Trophoblast cell (in vitro differentiated cells and primary cell): ENCODE measurements around the gene LENEP.

ENCODE experiments used
- DNase-seq, 2 donors: peaks; one replicate each; pipeline ENCODE4 v3.0.0-alpha.2; 2016
- H2AFZ ChIP-seq: 2 replicates; pipeline ENCODE4 v1.6.1; 2013; ENCODE audit warnings: low read length, moderate library complexity, mild to moderate bottlenecking; ENCODE audit not compliant: insufficient read depth, poor library complexity
- H2AK5ac ChIP-seq: 2 replicates; pipeline ENCODE4 v1.6.1; 2013; ENCODE audit warnings: mild to moderate bottlenecking, low read length
- H2BK120ac ChIP-seq: 2 replicates; pipeline ENCODE4 v1.6.1; 2013; ENCODE audit warnings: low read length, mild to moderate bottlenecking, moderate library complexity; ENCODE audit not compliant: insufficient read depth, poor library complexity
- H2BK12ac ChIP-seq: 2 replicates; pipeline ENCODE4 v1.6.1; 2013; ENCODE audit warnings: mild to moderate bottlenecking, low read length, moderate library complexity
- H2BK5ac ChIP-seq: 2 replicates; pipeline ENCODE4 v1.6.1; 2013; ENCODE audit warnings: low read length, low read depth, moderate library complexity, mild to moderate bottlenecking; ENCODE audit not compliant: poor library complexity
- H3K14ac ChIP-seq: 2 replicates; pipeline ENCODE4 v1.6.1; 2013; ENCODE audit warnings: mild to moderate bottlenecking, low read length
- H3K18ac ChIP-seq: 2 replicates; pipeline ENCODE4 v1.6.1; 2013; ENCODE audit warnings: mild to moderate bottlenecking, low read length
- H3K23ac ChIP-seq: 2 replicates; pipeline ENCODE4 v1.6.1; 2013; ENCODE audit warnings: low read length
- H3K27ac ChIP-seq: 2 replicates; pipeline ENCODE4 v1.5.1; 2013; ENCODE audit warnings: low read depth, mild to moderate bottlenecking, inconsistent platforms, low read length, moderate library complexity
- H3K27me3 ChIP-seq: 2 replicates; pipeline ENCODE4 v1.6.1; 2013; ENCODE audit warnings: inconsistent platforms, mild to moderate bottlenecking, low read length, moderate library complexity; ENCODE audit not compliant: insufficient read depth
- H3K36me3 ChIP-seq, 2 experiments: 1 replicate in 1 of 2; 2 replicates in 1 of 2; pipeline ENCODE4 v1.6.1; 2013; ENCODE audit warnings: low read length in 2 of 2, mild to moderate bottlenecking in 2 of 2, moderate library complexity in 1 of 2; ENCODE audit not compliant: insufficient read depth in 2 of 2, control insufficient read depth in 1 of 2
- H3K4ac ChIP-seq: 2 replicates; pipeline ENCODE4 v1.6.1; 2013; ENCODE audit warnings: low read depth, mild to moderate bottlenecking, low read length, moderate library complexity
- H3K4me1 ChIP-seq, 2 experiments: 1 replicate in 1 of 2; 2 replicates in 1 of 2; pipeline ENCODE4 v1.6.1; 2013; ENCODE audit warnings: low read length in 2 of 2, mild to moderate bottlenecking in 2 of 2, moderate library complexity in 1 of 2; ENCODE audit not compliant: insufficient read depth in 2 of 2, control insufficient read depth in 1 of 2
- H3K4me2 ChIP-seq: 2 replicates; pipeline ENCODE4 v1.6.1; 2013; ENCODE audit warnings: inconsistent platforms, mild to moderate bottlenecking, low read length, moderate library complexity
- H3K4me3 ChIP-seq: 2 replicates; pipeline ENCODE4 v1.5.1; 2013; ENCODE audit warnings: mild to moderate bottlenecking, low read depth, low read length, inconsistent platforms
- H3K79me1 ChIP-seq: one replicate; pipeline ENCODE4 v1.6.1; 2013; ENCODE audit warnings: low read length
- H3K79me2 ChIP-seq: 2 replicates; pipeline ENCODE4 v1.6.1; 2013; ENCODE audit warnings: low read length, mild to moderate bottlenecking; ENCODE audit not compliant: control insufficient read depth, insufficient read depth, poor library complexity
- H3K9ac ChIP-seq: 2 replicates; pipeline ENCODE4 v1.6.1; 2013; ENCODE audit warnings: mild to moderate bottlenecking, low read length
- H3K9me3 ChIP-seq: 2 replicates; pipeline ENCODE4 v1.6.1; 2013; ENCODE audit warnings: low read depth, mild to moderate bottlenecking, control low read depth, inconsistent platforms, low read length; ENCODE audit not compliant: insufficient read depth
- H4K12ac ChIP-seq: 2 replicates; pipeline ENCODE4 v1.6.1; 2013; ENCODE audit warnings: low read depth, mild to moderate bottlenecking, low read length, moderate library complexity
- H4K8ac ChIP-seq: 2 replicates; pipeline ENCODE4 v1.6.1; 2013; ENCODE audit warnings: low read depth, mild to moderate bottlenecking, low read length, moderate library complexity
- H4K91ac ChIP-seq: one replicate; pipeline ENCODE4 v1.6.1; 2013; ENCODE audit warnings: low read depth, mild to moderate bottlenecking, low read length, moderate library complexity
- WGBS: extraction: QIAGEN DNeasy Blood & Tissue Kit; methylation state at CpG from one replicate; pipeline ENCODE4 v1.1.7; 2013; ENCODE audit warnings: missing lambda C conversion rate; ENCODE audit not compliant: insufficient read length, insufficient coverage; ENCODE audit errors: extremely low coverage; 5-methylcytosine and 5-hydroxymethylcytosine counted together

The LENEP gene

GRCh38 chr1:154970631-154971340 is 22.6 kb upstream of the LENEP start, which contains the start of gene SHC1:
TSS of gene SHC1 (minus strand) at chr1:154970747. CDS start at chr1:154970526, 221 bp downstream.
- peak within 1 kb of the TSS; percentile 33 for H2AK5ac ChIP-seq
- H3K4ac ChIP-seq, result peak within 1 kb of the TSS; percentile 80
- H4K12ac ChIP-seq, result peak within 1 kb of the TSS; percentile 33
- peak within 1 kb of the TSS; percentile 100 for H3K27ac ChIP-seq
- H4K8ac ChIP-seq, result peak within 1 kb of the TSS; percentile 73
- H3K79me2 ChIP-seq, result peaks cover 28% of the 10 kb centered on the region
- WGBS, result no CpG with 5 or more reads among the region's 15 CpGs
- H2BK120ac ChIP-seq, result peak within 1 kb of the TSS; percentile 54
- H3K4me1 ChIP-seq, result peaks cover 39 to 47% of the 10 kb centered on the region in 2 experiments
- H4K91ac ChIP-seq, result peak within 1 kb of the TSS; percentile 82
- H3K9ac ChIP-seq, result peak within 1 kb of the TSS; percentile 76
- no peaks in the 10 kb centered on the region for H3K27me3 ChIP-seq
- DNase-seq, result peak; percentile 60 to 64
- H3K4me2 ChIP-seq, result peak within 1 kb of the TSS; percentile 79
- H3K23ac ChIP-seq, result no peak within 1 kb of the TSS
- peaks cover 2% of the 10 kb centered on the region for H3K9me3 ChIP-seq
- H3K18ac ChIP-seq, result peak within 1 kb of the TSS; percentile 85
- H3K36me3 ChIP-seq, result peaks cover 28 to 32% of the 10 kb centered on the region in 2 experiments
- peak within 1 kb of the TSS; percentile 8 for H2AFZ ChIP-seq
- peak within 1 kb of the TSS; percentile 83 for H2BK5ac ChIP-seq
- peak within 1 kb of the TSS; percentile 37 for H2BK12ac ChIP-seq
- peak within 1 kb of the TSS; percentile 78 for H3K14ac ChIP-seq
- peaks cover 38% of the 10 kb centered on the region for H3K79me1 ChIP-seq
- peak within 1 kb of the TSS; percentile 49 for H3K4me3 ChIP-seq

GRCh38 chr1:154971341-154971998 is 21.9 kb upstream of the LENEP start:
- peak overlapping the region; percentile 3 for H4K8ac ChIP-seq
- no CpG with 5 or more reads among the region's 10 CpGs for WGBS
- H2BK120ac ChIP-seq, result peak overlapping the region; percentile 24
- peak overlapping the region; percentile 46 for H3K4ac ChIP-seq
- H3K36me3 ChIP-seq, result peaks cover 21 to 26% of the 10 kb centered on the region in 2 experiments
- H3K79me1 ChIP-seq, result peaks cover 38% of the 10 kb centered on the region
- H4K12ac ChIP-seq, result peak overlapping the region; percentile 7
- peak; percentile 59 to 66 for DNase-seq
- H2AFZ ChIP-seq, result peak overlapping the region; percentile 2
- H3K9me3 ChIP-seq, result peaks cover 2% of the 10 kb centered on the region
- peaks cover 39 to 47% of the 10 kb centered on the region in 2 experiments for H3K4me1 ChIP-seq
- no peak overlapping the region for H3K4me3 ChIP-seq
- peak overlapping the region; percentile 56 for H3K4me2 ChIP-seq
- H3K9ac ChIP-seq, result no peak overlapping the region
- peak overlapping the region; percentile 11 for H2AK5ac ChIP-seq
- peak overlapping the region; percentile 16 for H2BK12ac ChIP-seq
- H4K91ac ChIP-seq, result peak overlapping the region; percentile 51
- H3K18ac ChIP-seq, result peak overlapping the region; percentile 7
- H3K79me2 ChIP-seq, result peaks cover 31% of the 10 kb centered on the region
- H3K23ac ChIP-seq, result no peak overlapping the region
- peak overlapping the region; percentile 14 for H3K14ac ChIP-seq
- peak overlapping the region; percentile 100 for H3K27ac ChIP-seq
- H2BK5ac ChIP-seq, result peak overlapping the region; percentile 83
- no peaks in the 10 kb centered on the region for H3K27me3 ChIP-seq

GRCh38 chr1:154972213-154972516 is 21.2 kb upstream of the LENEP start:
- Histone ChIP-seq H2AFZ (no peak overlapping the region), H3K9me3 (peaks cover 2% of the 10 kb centered on the region), H4K12ac (no peak overlapping the region), H3K79me2 (peaks cover 31% of the 10 kb centered on the region), H3K36me3 (peaks cover 14 to 20% of the 10 kb centered on the region in 2 experiments), H2BK5ac (peak overlapping the region; percentile 92), H4K8ac (peak overlapping the region; percentile 58), H3K4ac (peak overlapping the region; percentile 64), H3K9ac (no peak overlapping the region), H3K27me3 (no peaks in the 10 kb centered on the region), H3K14ac (peak overlapping the region; percentile 89), H3K4me2 (peak overlapping the region; percentile 71), H3K27ac (peak overlapping the region; percentile 100), H3K4me3 (no peak overlapping the region), H2AK5ac (peak overlapping the region; percentile 26), H3K79me1 (peaks cover 38% of the 10 kb centered on the region), H3K18ac (peak overlapping the region; percentile 88), H4K91ac (peak overlapping the region; percentile 87), H2BK120ac (peak overlapping the region; percentile 80), H3K4me1 (peaks cover 39 to 47% of the 10 kb centered on the region in 2 experiments), H3K23ac (no peak overlapping the region), H2BK12ac (peak overlapping the region; percentile 62)
- no CpG with 5 or more reads among the region's 3 CpGs for WGBS
- DNase-seq, result peak in 1 of 2 donors; percentile 76

GRCh38 chr1:154972517-154973343 is 20.7 kb upstream of the LENEP start:
- peak overlapping the region; percentile 71 for H3K4me2 ChIP-seq
- H4K12ac ChIP-seq, result peak overlapping the region; percentile 97
- no CpG with 5 or more reads among the region's 18 CpGs for WGBS
- peak overlapping the region; percentile 75 for H3K9ac ChIP-seq
- H2BK120ac ChIP-seq, result peak overlapping the region; percentile 97
- peak overlapping the region; percentile 97 for H3K4ac ChIP-seq
- H3K4me3 ChIP-seq, result no peak overlapping the region
- peak overlapping the region; percentile 97 for H3K14ac ChIP-seq
- DNase-seq, result peak; percentile 92 to 95
- peak overlapping the region; percentile 91 for H2AK5ac ChIP-seq
- H4K91ac ChIP-seq, result peak overlapping the region; percentile 98
- peak overlapping the region; percentile 100 for H3K27ac ChIP-seq
- H2BK5ac ChIP-seq, result peak overlapping the region; percentile 99
- no peak overlapping the region for H3K23ac ChIP-seq
- peaks cover 8 to 15% of the 10 kb centered on the region in 2 experiments for H3K36me3 ChIP-seq
- H3K18ac ChIP-seq, result peak overlapping the region; percentile 96
- no peaks in the 10 kb centered on the region for H3K9me3 ChIP-seq
- H3K79me2 ChIP-seq, result peaks cover 31% of the 10 kb centered on the region
- peak overlapping the region; percentile 77 for H2BK12ac ChIP-seq
- H3K4me1 ChIP-seq, result peaks cover 36 to 42% of the 10 kb centered on the region in 2 experiments
- H3K79me1 ChIP-seq, result peaks cover 37% of the 10 kb centered on the region
- H4K8ac ChIP-seq, result peak overlapping the region; percentile 97
- no peaks in the 10 kb centered on the region for H3K27me3 ChIP-seq
- H2AFZ ChIP-seq, result no peak overlapping the region
